ENCODE measurements around the gene TECTA.
"Not testable (repeated sequence)": the region's sequence is repeated elsewhere in the genome, so short reads cannot be mapped to it uniquely, and the experiment has no call there.

The TECTA gene

DNA sequence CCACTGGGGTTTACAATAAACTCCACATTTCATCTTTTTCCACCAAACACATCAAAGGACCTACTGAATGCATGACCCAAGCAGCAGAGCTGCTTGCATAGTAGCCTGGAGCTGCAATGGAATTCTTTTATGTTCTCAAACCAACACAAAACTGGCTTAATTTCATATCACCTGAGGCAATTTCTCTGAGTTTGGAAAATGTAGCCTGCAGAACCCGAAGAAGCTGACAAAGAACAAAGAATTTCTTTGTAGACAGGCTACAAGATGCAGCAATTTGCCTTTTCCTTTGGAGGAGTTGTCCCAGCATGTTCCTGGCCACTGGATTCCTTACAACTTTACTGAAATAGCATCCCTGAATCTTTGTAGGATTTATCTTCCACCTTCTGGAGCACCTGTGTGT lies 5.5 kb upstream of the TECTA start:
- no peak for DNase-seq (ENCODE audit: low spot score)

DNA sequence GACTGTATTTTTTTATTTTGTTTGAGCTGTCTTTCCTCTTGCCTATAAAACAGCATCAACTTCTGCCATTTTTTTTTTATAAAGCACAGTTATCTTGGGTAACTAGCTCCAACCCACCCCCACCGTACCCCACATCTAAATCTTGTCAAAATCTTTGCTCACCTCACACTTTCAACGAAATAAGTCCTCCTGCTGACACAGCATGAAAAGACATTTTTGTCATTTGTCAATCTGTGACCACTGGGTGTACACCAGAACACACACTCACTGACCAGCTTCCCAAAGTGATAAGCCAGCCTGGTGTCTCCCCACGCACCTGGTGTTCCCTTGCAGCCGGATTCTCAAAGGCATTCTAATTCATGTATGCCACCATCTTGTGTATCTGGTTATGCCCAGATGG lies 1.7 kb upstream of the TECTA start:
- DNase-seq (ENCODE audit: low spot score): no peak

DNA sequence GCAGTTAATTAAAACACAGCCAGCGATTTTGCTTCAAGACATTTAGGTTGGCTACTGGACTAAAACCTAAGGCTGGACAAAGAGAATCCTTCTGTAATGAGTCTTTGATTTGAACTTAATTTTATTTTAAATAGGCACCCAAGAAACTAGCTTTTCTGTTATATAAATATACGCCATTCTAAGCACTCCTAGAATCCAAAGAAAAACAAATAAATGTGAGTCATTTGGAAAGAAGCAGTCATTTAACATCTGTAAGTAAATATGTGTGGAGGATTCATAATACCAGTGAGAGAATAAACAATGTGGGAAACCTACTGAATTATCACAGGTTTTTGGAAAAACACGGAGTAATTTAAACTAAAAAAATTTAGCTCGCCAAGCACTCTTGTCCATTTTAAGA lies 1.2 kb upstream of the TECTA start:
- DNase-seq (ENCODE audit: low spot score): no peak

DNA sequence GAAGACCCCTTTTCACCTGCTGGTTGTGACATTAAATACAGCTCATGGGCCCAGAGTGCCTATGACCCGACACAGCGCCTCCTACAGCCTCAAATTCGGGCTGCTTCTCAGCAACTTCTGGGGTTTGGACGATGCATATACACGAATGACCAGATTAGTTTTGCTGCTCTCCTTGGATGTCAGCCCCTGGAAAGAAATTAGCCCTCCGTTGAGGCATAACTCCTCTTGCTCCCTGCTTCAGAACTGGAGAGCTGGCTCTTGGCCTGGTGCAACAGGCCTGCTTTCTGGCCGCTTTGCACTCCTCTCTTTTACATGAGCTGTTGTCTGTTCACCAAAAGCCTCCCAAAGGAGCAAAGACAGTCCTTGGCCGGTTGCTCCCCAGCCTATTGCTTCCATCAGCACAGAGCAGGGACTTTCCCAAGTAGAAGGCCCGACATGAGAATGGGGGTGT lies 3.3 kb downstream of the TECTA start:
- no peak for DNase-seq (ENCODE audit: low spot score)

DNA sequence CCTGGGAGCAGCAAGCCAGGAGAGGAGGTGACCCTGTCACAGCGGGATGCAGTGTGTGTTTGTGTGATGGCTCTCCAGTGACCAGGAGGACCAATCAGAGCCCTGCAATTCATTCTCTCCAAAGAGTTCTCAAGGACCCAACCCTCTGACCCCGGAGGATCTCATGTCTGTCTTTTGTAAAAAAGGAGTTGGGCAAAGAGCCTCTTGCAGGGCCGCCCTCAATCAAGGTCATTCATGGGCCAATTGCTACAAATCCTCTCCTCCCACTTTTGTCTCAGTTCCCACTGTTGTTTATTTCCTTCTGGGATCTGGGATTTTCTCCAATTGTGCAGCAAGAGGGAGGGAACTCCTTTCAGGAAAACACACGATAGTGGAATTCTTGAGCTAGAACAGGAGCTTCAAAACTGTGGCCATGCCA lies 4.0 kb downstream of the TECTA start:
- no peak for DNase-seq (ENCODE audit: low spot score)

DNA sequence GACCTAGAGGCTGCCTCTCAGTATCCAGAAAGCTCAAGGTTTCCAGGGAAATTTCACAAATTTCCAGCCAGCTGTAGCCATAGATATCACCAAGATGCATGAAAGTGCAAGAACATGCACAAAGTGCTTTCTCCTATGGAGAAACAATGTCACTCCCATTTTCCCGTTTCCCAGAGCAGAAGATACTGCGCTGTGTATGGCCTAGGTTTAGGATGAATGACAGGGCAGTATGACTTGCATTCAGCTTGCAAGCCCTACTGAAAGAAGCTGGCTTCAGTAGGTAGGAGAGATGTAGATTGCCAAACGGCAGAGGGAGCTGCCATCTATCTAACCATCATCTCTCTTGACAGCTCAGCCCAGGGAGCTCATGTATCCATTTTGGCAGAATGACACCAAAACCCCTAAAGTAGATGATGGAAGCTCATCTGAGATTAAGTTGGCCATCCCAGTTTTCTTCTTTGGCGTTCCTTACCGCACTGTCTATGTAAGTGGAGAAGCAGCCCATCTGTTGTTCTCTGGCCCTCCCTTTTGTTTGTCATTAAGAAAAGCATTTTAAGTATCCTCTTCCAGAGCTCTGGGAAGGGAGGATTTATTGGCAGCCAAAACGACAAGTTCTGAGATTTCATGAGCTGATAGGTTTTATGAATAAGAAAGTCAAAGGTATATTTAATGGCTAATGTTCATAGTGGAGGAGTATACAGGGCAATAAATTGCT lies 4.6 kb downstream of the TECTA start:
- no peak for DNase-seq (ENCODE audit: low spot score)

DNA sequence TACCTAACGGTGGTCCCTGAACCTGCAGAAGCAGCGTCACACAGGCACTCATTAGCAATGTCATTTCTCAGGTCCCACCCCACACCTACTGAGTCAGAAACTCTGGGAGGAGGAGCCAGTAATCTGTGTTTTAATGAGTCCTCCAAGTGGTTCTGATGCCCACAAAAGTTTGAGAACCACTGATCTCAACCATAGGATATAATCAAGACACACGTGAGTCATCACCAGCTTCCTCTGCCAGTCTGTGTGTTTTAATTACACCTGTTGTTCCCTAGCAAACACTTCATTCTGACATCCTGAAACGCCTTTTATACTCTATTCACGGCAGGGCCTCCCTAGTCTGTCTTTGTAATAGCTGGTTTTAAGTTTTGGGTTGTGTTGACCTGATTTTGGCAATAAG lies 5.8 kb downstream of the TECTA start:
- no peak for DNase-seq (ENCODE audit: low spot score)

DNA sequence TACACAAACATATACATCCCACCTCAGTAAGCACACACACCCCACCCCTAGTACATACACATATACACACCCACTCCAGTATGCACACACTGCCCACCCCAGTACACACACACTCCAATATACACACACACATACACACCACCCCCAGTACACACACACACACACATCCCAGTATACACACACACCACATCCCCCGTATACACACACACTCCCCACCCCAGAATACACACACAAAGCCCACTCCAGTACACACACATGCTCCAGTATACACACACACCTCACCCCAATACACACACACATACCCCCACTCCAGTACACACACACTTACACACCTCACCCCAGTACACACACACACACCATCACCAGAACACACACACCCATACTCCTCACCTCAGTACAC lies 7.4 kb downstream of the TECTA start:
- no peak for DNase-seq (ENCODE audit: low spot score)

DNA sequence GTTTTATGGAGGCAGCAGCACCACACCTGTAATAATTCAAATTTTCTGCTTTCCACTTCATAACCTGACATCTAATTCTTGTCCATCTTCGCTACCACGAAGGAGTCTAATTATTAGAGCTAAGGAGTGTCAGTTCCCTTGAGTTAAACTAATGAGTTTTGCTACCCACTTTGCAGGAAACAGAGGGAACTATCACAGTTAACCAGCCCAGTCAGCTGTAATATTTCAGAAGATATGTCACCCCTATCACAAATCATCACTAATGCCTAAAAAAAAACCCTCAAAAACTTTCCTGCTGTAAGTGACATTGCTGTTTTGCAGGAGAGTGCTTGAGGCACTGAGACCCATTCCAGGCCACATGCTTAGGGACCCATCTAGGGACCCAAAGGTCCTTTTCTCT lies 8.4 kb downstream of the TECTA start:
- no peak for DNase-seq (ENCODE audit: low spot score)

DNA sequence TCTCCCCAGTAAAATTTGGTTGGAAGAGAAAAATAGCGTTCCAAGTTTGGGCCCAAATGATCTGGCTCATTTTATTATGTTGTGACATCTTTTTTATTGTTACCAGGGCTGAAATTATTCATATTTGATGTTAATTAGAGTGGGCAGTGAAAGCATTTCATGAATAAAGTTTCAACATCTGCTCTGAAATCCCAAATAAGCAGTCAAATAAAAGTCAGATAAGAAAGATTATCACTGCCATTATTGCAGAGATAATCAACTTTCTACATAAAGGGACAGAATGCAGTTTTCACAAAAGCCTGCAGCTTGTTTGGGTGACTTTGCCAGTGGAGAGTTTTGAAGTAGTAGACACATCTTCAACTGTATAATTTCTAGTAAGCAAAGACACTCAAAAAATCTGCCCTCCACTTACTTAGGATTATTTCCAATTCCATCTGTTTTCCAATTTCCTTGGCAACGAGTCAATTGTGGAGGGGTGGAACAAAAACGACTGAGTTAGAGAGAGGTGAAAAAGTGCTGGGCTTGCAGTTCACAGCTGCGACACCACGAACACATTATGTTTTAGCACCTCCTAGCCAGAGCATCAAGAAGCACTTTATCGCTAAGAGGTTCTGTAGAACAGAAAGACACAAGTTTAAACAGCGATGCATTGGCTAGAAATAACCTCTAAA lies 9.0 kb downstream of the TECTA start:
- DNase-seq (ENCODE audit: low spot score): no peak

DNA sequence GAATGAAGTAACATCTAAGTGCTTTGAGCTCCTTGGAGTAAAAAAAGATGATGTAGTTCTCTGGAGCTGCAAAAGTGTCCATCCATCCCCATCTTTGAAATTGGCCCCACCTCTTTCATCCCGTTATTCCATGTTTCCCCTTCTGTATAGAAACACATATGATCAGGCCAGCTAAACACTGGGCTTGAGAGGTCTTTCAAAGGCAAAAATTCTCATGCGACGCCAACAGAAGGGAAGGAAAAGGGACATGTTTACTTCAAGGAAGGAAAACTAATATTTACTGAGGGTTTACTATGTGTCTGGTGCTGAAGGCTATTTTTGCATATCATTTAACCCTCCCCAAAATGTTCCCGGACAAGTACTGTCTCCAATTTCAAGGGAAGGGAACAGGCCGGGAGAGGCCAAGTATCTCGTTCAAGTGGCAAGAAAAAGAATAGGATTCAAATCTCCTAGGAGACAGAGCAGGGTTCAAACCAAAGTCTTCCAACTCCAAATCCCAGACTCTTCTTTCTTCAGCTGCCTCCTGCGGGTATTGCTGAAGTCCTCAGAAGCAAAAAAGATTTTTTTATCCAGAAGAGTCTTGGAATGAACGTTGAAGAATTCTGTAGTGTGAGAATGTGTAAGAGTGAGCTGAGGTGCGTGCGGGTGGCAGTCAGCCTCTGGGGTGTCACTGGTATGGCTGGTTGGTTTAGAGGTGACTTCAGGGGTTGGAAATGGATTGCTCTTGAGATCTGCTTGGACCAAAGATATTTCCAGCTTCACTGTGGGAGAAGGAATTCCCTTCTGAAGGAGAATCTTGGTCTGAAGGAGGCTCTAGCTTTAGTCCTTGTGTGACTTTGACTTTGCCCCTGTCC lies 10.1 kb downstream of the TECTA start:
- DNase-seq (ENCODE audit: low spot score): no peak

DNA sequence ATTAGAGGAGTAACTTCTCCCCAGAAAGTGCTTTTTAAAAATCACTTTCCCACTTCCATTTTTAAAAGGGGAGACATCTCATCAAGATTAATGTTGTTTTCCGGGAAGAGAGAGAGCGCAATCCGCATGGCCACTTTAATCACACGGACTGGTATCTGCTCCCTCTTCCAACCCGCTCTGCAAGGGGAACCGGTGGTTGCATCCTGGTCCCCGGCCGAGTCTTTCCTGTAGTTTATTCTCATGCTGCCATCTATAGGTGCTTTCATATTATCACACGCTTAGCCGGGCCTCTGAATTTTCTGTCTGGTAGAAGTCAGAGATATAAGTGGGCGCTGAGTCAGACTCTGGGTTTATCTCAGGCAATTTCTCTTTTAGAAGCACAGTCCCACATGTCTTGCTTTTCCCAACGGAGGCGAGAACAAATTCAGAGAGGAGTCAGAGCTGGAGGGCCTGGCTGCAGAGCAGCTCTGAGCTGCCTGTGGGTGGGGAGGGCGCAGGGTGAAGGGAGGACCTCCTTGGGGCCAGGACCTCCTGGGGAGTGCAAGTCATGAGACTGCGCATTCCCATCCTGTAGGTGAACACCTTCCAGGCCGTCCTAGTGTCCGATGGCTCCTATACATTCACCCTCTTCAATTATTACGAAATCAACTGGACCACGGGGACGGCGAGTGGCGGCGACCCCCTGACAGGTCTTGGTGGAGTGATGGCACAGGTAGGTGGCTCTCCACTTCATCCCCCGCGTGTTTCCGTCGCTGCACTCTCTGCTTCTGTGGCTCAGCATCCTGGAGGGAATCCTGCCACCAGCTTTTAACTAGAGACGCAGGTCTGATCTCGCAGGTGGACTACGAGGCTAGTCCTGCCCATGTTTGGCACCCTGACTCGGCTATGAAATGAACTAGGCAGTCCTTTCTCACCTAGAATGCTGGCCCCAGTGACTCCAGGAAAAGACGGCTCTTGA lies 11.7 kb downstream of the TECTA start:
- peak; percentile 69 for DNase-seq (ENCODE audit: low spot score)

DNA sequence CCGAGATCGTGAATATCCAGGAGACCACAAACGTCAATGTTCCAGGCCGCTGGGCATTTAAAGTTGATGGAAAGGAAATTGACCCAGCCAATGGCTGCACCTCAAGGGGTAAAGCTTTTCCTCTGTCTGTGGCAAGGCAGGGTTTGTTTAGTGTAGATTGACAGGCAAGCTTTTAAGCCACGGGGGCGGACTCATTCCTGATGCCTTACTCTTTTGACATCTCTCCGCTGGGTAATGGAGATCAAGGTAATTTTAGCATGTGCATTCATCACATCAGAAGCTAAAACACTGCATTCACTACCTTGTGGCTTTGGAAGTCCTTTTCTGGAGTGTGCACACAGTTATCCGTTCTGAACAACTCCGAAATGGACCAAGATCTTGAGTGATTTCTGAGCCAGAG lies 12.6 kb downstream of the TECTA start:
- no peak for DNase-seq (ENCODE audit: low spot score)

DNA sequence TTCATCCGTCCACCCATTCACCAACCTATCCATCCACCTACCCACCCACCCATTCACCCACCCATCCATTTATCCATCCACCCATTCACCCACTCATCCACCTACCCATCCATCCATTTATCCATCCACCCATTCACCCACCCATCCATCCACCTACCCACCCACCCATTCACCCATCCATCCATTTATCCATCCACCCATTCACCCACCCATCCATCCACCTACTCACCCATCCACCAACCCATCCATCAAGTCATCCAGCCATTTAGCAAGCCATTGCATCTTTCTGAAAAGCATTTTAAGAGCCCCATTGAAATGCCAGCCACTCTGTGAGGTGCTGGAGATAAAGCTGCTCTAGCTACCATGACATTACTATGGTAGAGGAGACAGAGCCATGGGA lies 14.0 kb downstream of the TECTA start:
- not testable (repeated sequence) for DNase-seq (ENCODE audit: low spot score)

DNA sequence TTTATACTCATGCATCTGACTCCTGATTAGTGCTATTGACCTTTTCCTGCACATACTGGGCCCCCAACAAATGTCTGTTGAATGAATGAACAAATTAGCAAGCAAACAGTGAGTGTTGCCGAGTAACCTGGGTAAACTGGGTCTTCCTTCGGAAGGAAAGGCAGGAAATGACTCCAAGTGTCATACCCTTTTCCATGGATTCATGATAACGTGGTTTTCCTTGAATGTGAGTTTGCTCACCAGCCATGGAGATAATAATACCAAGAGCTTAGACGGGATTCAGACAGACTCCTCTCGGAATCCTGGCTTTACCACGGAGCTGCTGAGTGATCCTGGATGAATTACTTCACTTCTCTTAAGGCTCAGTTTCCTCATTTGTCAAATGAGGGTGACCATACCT lies 16.7 kb downstream of the TECTA start:
- no peak for DNase-seq (ENCODE audit: low spot score)

DNA sequence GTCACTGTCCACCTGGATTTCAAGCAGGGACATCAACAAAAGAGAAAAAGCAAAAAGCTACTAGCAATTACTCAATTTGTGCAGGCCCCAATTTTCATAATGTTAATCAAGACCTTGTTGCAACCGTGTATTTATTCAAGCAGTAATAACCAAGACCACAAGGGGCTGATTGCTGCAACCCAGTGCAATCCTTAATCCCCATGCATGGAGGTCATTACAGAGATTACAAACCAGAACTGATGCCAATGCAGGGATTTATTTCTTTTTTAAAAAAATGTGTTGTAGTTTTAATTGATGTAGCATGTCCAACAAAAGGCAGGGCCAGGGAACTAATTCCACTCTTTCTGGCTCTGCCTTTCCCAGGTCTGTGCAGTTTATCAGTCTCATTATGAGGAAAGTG lies 18.4 kb downstream of the TECTA start:
- DNase-seq (ENCODE audit: low spot score): no peak

DNA sequence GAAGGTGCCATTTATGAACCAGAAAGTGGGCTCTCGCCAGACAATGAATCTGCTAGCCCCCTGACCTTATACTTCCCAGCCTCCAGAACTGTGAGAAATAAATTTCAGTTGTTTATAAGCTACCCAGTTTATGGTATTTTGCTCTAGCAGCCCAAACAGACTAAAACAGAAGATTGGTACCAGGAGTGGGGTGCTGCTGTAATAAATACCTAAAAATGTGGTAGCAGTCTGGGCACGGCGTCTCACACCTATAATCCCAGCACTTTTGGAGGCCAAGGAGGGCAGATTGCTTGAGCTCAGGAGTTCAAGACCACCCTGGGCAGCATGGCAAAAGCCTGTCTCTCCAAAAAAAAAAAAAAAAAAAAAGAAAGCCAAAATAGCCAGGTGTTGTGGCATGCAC lies 21.3 kb downstream of the TECTA start:
- DNase-seq (ENCODE audit: low spot score): no peak

DNA sequence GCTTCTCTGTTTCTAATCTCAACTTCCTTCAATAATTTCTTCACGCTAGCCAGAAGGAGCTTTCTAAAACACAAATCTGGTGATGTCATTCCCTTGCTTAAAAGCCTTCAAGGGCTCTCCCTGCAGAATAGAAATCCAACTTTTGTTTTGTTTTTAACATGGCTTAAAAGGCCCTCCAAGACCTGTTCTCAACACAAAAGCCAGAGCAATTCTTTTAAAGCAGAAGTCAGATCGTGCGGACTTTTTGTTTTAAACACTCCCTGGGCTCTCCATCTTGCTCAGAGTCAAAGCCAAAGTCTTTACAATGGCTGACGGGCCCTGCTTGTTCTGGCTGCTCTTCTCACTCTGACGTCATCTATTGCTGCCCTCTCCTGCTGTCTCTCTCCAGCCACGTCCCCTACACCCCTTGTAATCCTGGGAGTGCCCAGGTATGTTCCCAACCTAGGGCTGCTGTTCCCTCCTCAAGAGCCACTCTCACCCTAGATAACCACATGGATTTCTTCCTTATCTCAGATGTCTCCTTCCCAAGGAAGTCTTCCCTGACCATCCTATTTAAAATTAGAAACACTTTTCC lies 22.5 kb downstream of the TECTA start:
- no peak for DNase-seq (ENCODE audit: low spot score)

DNA sequence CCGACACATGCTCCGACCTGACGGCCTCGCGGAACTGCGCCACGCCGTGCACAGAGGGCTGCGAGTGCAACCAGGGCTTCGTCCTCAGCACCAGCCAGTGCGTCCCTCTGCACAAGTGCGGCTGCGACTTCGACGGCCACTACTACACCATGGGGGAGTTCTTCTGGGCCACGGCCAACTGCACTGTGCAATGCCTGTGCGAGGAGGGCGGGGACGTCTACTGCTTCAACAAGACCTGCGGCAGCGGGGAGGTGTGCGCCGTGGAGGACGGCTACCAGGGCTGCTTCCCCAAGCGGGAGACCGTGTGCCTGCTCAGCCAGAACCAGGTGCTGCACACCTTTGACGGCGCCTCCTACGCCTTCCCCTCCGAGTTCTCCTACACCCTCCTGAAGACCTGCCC lies 26.8 kb downstream of the TECTA start:
- DNase-seq (ENCODE audit: low spot score): no peak

DNA sequence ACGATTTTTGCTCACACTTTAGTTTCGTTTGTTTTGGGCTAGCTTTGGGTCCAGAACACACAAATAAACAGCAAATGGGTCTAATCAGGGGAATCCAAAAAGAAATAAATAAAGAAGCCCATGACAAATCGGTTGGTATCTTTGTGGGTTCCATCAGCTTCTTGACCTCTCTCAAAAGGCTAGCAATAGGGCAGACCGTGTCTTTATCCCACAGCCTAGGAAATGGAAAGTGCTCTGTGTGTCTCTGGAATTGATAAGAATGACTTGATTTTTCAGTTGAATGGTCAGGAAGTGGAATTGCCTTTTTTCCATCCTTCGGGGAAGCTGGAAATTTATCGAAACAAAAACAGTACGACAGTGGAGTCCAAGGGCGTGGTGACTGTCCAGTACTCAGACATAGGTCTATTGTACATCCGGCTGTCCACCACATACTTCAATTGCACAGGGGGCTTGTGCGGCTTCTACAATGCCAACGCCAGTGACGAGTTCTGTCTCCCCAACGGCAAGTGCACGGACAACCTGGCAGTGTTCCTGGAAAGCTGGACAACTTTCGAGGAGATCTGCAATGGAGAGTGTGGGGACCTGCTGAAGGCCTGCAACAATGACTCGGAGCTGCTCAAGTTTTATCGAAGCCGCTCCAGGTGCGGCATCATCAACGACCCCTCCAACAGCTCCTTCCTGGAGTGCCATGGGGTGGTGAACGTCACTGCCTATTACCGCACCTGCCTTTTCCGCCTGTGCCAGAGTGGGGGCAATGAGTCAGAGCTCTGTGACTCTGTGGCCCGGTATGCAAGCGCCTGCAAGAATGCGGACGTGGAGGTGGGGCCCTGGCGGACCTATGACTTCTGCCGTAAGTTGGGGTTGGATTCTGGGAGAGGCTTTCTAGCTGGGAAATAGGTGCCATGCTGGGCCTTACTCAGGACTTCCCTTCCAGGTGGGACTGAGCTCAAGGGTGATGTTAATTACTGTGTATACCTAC lies 28.6 kb downstream of the TECTA start:
- no peak for DNase-seq (ENCODE audit: low spot score)
